AG09319 (cell line): ENCODE results near the gene EHBP1L1.

Source experiments
- DNase-seq: peaks from one replicate; pipeline ENCODE4 v3.0.0-alpha.2; 2010; ENCODE audit warnings: low read depth; ENCODE audit errors: extremely low read depth
- TF ChIP-seq, protein P1 (sequence below): IDR thresholded peaks from 2 replicates; pipeline ENCODE4 v1.5.1; 2011; ENCODE audit warnings: low read depth, mild to moderate bottlenecking, inconsistent platforms, low read length, moderate library complexity

EHBP1L1 gene

DNA sequence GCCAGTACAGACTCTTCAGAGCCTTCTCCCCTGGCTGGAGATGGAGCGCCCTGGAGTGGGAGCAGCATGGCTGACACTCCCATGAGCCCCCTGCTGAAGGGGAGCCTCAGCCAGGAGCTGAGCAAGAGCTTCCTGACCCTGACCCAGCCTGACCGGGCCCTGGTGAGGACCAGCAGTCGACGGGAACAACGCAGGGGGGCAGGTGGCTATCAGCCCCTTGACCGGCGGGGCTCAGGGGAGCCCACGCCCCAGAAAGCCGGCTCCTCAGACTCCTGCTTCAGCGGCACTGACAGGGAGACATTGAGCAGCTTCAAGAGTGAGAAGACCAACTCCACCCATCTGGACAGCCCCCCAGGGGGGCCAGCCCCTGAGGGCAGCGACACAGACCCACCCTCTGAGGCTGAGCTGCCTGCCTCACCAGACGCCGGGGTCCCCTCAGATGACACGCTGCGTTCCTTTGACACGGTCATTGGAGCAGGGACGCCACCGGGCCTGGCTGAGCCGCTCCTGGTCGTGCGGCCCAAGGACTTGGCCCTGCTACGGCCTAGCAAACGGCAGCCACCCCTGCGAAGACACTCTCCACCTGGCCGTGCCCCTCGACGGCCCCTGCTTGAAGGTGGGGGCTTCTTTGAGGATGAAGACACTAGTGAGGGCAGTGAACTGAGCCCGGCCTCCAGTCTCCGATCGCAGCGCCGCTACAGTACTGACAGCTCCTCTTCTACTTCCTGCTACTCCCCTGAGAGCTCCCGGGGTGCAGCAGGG is 42.3 kb downstream of the EHBP1L1 start:
- TF ChIP-seq, protein P1, sequence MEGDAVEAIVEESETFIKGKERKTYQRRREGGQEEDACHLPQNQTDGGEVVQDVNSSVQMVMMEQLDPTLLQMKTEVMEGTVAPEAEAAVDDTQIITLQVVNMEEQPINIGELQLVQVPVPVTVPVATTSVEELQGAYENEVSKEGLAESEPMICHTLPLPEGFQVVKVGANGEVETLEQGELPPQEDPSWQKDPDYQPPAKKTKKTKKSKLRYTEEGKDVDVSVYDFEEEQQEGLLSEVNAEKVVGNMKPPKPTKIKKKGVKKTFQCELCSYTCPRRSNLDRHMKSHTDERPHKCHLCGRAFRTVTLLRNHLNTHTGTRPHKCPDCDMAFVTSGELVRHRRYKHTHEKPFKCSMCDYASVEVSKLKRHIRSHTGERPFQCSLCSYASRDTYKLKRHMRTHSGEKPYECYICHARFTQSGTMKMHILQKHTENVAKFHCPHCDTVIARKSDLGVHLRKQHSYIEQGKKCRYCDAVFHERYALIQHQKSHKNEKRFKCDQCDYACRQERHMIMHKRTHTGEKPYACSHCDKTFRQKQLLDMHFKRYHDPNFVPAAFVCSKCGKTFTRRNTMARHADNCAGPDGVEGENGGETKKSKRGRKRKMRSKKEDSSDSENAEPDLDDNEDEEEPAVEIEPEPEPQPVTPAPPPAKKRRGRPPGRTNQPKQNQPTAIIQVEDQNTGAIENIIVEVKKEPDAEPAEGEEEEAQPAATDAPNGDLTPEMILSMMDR: no peak
- no peak for DNase-seq

DNA sequence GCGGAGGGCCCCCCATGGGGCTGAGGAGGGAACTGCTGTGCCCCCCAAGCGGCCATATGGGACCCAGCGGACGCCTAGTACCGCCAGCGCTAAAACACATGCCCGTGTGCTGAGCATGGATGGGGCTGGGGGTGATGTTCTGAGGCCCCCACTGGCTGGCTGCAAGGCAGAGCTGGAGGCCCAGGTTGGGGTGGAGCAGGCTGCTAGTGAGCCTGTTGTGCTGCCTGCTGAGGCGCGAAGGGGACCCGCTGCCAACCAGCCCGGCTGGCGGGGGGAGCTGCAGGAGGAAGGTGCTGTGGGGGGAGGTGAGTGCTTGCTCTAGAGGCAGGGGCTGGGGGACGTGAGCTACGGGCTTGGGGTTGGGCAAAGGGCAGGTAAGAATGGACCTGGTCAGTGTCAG is 42.9 kb downstream of the EHBP1L1 start:
- no peak for DNase-seq
- TF ChIP-seq, protein P1: no peak

DNA sequence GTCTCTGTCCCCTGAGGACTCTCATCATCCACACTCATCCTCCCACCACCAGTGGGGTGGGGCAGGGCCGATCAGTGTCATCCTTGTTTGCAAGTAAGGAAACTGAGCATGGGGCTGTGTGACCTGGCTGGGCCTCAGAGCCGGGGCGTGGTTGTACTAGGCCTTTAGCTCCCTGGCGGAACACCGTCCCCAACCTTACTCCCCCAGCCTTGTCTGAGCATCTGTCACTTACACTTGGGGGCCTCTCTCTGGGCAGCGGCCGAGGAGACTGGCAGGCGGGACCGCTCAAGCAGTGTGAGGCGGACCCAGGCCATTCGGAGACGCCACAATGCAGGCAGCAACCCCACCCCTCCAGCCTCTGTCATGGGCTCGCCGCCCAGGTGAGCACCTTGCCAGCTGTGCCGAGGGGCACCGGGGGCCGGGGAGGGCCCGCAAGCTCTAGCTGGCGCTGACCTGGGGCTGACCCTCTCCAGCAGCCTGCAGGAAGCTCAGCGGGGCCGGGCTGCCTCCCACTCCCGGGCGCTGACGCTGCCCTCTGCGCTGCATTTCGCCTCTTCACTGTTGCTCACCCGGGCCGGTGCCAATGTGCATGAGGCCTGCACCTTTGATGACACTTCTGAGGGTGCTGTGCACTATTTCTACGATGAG is 43.6 kb downstream of the EHBP1L1 start:
- no peak for DNase-seq
- TF ChIP-seq, protein P1: no peak

DNA sequence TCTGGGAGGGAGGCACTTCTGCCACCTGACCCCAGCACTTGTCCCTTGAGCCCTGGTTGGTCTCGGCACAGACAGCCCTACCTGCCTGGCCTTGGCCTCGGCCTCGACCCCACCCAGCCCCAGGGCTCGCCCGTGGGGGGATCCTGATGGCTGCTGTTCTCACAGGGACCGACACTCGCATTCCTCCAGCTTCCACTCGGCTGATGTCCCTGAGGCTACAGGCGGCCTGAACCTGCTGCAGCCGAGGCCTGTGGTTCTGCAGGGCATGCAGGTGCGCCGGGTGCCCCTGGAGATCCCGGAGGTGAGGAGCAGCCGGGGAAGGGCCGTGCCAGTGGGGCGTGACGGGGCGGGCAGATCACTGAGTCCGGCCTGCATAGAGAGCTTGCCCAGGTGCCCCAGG is 44.8 kb downstream of the EHBP1L1 start:
- TF ChIP-seq, protein P1: no peak
- no peak for DNase-seq

DNA sequence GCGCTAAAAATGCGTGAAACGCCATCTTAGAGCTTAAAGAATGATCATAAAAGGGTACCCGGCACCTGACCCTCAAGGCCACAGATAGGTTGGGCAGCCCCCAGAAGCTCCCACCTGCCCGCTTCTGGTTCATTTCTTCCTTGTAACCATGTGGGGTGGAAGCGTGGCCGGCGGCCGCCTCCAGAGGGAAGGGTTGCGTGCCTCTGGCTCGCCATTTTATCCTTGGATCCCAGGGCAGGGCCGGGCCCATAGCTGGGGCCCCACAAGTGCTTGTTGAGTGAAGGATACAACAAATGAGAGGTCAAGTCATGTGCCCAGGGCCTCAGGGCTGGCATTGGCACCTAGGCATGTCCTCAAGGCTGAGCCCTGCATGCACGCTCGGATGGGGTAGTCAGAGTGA is 45.6 kb downstream of the EHBP1L1 start:
- no peak for DNase-seq
- TF ChIP-seq, protein P1: no peak

DNA sequence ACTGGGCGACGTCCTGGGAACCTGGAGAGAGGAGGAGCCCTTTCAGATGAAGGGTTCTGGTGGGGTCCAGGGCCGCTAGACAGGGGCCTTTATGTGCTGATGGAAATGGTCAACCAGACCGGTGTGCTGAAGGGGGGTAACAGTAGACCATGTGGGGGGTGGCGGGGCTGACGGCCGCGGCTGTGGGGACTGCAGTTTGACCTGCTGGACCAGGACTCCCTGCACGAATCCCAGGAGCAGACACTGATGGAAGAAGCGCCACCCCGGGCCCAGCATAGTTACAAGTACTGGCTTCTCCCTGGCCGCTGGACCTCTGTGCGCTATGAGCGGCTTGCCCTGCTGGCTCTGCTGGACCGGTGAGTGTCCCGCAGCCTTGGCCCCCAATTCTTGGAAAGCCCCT is 46.2 kb downstream of the EHBP1L1 start:
- TF ChIP-seq, protein P1: no peak
- no peak for DNase-seq

DNA sequence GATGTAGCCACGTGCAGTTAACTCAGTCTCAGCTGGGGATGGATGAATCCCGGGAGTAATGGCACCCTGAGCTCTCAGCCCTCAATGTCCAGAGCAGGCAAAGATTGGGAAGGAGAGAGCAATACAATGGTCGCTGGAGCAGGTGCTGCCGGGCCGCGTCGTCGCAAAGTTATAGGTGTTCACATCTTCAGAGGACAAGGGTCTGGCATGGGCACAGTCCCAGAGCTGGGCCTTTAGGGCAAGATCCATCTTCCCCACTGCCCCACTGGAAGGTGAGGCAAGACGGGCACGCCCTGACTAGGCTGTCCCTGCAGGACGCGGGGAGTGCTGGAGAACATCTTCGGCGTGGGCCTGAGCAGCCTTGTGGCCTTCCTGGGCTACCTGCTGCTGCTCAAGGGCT is 47.3 kb downstream of the EHBP1L1 start:
- TF ChIP-seq, protein P1: no peak
- DNase-seq: no peak
